Skin epidermis (tissue), 12 donors: ENCODE data around the gene BICRAL.

Source experiments
- H3K27ac ChIP-seq, 21 experiments: fragments of 200-600 bp; sonication (generic) in 11 of 21; one replicate each; pipeline ENCODE4 v1.5.0; 2020; ENCODE audit warnings: mild to moderate bottlenecking in 3 of 21, inconsistent platforms in 2 of 21, moderate library complexity in 2 of 21
- H3K4me3 ChIP-seq, 7 experiments: fragments of 200-600 bp; sonication (generic) in 2 of 7; one replicate each; pipeline ENCODE4 v1.5.0; 2020; ENCODE audit warnings: inconsistent platforms in 2 of 7, mild to moderate bottlenecking in 2 of 7, moderate library complexity in 1 of 7

The BICRAL gene

DNA sequence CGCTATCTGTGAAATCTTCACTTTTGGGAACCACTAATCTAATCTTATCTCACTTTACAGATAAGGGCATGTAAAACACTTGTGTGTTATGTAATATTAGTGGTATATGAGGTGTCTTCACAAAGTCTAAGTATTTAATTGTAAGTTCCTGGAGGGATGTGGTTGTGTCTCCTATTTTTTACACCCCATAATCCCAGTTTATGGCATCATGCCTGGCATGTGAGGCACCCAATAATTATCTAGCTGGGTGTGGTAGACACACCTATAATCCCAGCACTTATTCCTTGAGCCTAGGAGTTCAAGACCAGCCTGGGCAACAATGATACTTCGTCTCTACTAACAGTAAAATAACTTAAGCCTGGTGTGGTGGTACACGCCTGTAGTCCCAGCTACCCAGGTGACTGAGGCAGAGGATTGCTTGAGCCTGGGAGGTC is 19.4 kb upstream of the BICRAL start:
- H3K4me3 ChIP-seq = no peak overlapping the region
- no peak overlapping the region for H3K27ac ChIP-seq

GRCh38 chr6:42762950-42763349 is 18.9 kb upstream of the BICRAL start:
- no peak overlapping the region for H3K27ac ChIP-seq
- H3K4me3 ChIP-seq = no peak overlapping the region

DNA sequence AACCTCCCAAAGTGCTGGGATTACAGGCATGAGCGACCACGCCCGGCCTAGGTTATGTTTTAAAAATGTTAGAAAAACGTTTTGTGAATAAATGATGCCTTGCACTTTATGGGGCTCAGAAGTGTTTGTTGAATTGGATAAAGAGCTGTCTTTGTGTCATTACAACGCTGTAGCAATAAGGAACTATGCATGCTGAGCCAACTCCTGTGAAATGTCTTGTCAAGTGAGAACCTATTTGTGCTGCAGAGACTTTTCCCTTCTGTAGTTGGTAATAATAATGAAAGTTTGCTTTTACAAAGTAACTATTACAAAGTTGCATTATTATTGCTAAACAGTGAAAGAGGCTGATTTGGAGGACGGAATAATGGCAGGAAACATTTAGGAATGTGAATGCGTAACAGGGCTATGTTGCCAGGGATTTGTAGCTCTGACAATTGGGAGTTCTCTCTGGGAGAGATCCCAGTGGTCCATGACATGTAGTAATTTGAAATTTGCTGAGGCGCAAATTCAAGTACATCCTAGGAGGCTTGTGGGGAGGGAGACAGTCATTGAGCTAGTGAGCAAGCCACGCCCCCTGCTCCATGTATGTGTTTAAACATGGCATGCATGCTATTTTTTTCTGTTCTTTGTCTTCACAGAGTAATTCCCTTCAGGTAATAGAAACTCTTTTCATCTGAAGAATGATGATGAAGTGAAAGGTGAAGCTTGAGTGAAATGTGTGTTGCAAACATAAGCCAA is 16.8 kb upstream of the BICRAL start:
- Histone ChIP-seq H3K4me3 (no peak overlapping the region), H3K27ac (no peak overlapping the region)

GRCh38 chr6:42766163-42766670 is 15.6 kb upstream of the BICRAL start:
- no peak overlapping the region for H3K27ac ChIP-seq

GRCh38 chr6:42769051-42769450 is 12.8 kb upstream of the BICRAL start:
- Histone ChIP-seq H3K4me3 (no peak overlapping the region), H3K27ac (no peak overlapping the region)

More at GRCh38 chr6:42766163-42766670, 15.6 kb upstream of the BICRAL start:
- no peak overlapping the region for H3K4me3 ChIP-seq

- H3K27ac ChIP-seq = peak overlapping the region in 4 of 21 experiments; percentile 85 to 92 (median 89)
- no peak overlapping the region for H3K4me3 ChIP-seq
These were observed 12.0 kb upstream of the BICRAL start for GRCh38 chr6:42769836-42770235.

GRCh38 chr6:42771741-42772100 is 10.1 kb upstream of the BICRAL start:
- H3K4me3 ChIP-seq = peak overlapping the region in 1 of 7 experiments; percentile 32
- H3K27ac ChIP-seq = peak overlapping the region in 13 of 21 experiments; percentile 14 to 95 (median 67)

DNA sequence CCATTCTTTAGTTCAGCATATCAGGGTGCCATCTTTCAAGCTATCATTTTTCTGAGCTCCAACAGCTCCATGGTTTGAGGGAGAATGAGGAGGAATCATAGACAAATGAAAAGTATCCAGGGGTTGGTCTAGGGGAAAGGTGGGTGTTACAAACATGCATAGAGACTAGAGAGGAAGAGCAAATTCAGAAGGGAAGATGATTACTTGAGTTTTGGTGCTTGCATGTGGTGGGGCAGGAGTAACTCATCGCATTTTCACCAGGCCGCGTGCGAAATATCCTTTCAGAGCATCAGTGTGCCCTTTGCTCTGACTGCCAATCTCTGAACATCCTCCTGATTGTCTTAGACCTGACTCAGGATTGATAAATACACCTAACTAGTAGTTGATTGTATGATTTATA is 7.7 kb upstream of the BICRAL start:
- Histone ChIP-seq H3K4me3 (no peak overlapping the region), H3K27ac (peak overlapping the region in 14 of 21 experiments; percentile 33 to 92 (median 72))

DNA sequence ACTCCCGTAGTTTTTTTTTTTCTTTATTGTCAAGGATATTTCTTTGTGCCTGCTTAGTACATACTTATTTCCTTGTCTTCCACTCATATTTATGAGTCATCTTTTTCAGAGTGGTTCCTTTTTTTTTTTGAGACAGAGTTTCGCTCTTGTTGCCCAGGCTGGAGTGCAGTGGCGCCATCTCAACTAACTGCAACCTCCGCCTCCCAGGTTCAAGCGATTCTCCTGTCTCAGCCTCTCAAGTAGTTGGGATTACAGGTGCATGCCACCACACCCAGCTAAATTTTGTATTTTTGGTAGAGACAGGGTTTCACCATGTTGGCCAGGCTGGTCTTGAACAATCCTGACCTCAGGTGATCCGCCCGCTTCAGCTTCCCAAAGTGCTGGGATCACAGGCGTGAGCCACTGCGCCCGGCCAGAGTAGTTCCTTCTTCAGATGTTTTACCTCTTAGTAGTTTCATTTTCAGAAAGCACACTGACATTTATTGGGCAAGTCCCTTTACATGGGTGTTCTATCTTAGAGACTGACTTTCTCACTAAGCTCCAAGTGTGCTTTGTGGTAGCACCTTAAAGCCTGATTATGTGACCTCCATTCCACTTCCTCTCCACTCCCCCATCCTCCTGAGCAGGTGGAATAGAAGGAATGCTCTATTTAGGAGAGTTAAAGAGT is 6.9 kb upstream of the BICRAL start:
- Histone ChIP-seq H3K4me3 (peak overlapping the region in 1 of 7 experiments; percentile 16), H3K27ac (peak overlapping the region in 19 of 21 experiments; percentile 8 to 92 (median 60))

GRCh38 chr6:42777126-42777822 is 4.6 kb upstream of the BICRAL start:
- no peak overlapping the region for H3K4me3 ChIP-seq
- peak overlapping the region in 3 of 21 experiments; percentile 88 to 92 (median 88) for H3K27ac ChIP-seq

DNA sequence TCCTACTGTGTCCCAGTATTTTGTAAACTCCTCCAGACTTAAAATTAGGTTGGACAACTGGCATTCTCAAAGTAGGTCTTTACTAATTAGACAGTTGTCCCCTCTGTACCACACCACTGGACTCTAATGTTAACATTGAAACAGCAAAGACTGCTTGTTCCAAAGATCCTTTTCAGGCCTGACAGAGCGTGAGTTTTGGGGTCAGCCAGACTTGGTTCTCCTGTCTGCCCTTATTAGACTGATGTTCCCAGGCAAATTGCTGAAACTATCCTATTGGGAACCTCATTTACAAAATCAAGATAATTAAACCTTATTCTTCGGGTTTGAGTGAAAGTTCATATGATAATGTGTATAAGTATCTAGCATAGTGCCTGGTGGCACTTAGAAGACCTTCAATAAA is 3.7 kb upstream of the BICRAL start:
- peak overlapping the region in 1 of 21 experiments; percentile 21 for H3K27ac ChIP-seq
- H3K4me3 ChIP-seq = no peak overlapping the region

GRCh38 chr6:42779521-42779920 is 2.3 kb upstream of the BICRAL start:
- Histone ChIP-seq H3K4me3 (no peak overlapping the region), H3K27ac (peak overlapping the region in 4 of 21 experiments; percentile 33 to 100 (median 77))

DNA sequence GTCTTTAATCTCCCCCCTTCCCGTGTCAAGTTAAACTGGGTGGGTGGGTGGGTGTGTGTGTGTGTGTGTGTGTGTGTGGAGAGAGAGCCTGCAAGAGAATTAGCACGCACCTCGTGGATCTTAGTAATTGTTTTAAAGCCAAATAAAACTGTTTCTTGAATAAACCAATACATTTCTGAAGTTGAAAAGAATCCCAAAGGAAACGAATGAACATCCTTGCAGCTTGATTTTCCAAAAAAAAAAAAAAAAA is 381 bp upstream of the BICRAL start:
- Histone ChIP-seq H3K4me3 (peak overlapping the region; percentile 43 to 100 (median 76)), H3K27ac (peak overlapping the region; percentile 99 to 100 (median 100))

- peak overlapping the region; percentile 43 to 100 (median 76) for H3K4me3 ChIP-seq
These were observed 881 bp downstream of the BICRAL start for GRCh38 chr6:42782689-42783176.

GRCh38 chr6:42783177-42783875 is 1.5 kb downstream of the BICRAL start:
- peak overlapping the region; percentile 99 to 100 (median 100) for H3K27ac ChIP-seq
- H3K4me3 ChIP-seq = peak overlapping the region; percentile 43 to 100 (median 76)

More at GRCh38 chr6:42782689-42783176, 881 bp downstream of the BICRAL start:
- H3K27ac ChIP-seq = peak overlapping the region; percentile 99 to 100 (median 100)

DNA sequence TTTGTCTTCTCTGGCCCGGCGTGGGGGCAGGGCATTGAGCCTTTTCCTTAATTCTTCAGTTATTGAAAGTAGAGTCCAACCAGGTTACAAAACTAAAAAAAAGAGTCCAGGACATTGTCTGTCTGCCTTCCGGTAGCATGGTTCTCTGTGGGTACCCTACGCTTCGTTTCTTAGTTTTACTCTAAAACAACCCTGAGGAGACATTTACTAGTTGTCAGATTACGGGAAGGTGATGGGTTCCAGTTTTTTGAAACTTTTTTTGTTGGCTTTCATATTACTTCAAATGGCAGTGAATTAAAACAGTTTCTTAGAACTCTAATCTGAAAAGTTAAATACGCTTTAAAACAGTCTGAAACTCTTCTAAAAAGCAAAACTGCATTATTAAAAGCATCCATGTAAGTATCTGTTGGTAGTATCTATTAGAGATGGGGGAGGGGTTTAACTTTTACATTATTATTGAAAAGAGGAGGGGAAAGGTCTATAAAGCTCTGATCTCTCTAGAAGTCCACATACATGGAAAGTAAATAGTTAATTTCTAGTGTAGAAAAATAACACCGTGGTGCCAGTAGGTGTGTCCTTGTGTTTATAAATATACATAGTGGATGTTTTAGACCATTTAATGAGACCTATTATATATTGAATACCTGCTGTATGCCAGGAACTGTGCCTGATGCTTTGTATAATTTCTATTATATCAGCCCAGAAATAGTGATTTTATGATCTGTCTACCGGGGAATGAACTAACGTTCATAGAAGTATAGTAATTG is 2.2 kb downstream of the BICRAL start:
- H3K4me3 ChIP-seq = peak overlapping the region; percentile 43 to 100 (median 76)
- H3K27ac ChIP-seq = peak overlapping the region; percentile 99 to 100 (median 100)

DNA sequence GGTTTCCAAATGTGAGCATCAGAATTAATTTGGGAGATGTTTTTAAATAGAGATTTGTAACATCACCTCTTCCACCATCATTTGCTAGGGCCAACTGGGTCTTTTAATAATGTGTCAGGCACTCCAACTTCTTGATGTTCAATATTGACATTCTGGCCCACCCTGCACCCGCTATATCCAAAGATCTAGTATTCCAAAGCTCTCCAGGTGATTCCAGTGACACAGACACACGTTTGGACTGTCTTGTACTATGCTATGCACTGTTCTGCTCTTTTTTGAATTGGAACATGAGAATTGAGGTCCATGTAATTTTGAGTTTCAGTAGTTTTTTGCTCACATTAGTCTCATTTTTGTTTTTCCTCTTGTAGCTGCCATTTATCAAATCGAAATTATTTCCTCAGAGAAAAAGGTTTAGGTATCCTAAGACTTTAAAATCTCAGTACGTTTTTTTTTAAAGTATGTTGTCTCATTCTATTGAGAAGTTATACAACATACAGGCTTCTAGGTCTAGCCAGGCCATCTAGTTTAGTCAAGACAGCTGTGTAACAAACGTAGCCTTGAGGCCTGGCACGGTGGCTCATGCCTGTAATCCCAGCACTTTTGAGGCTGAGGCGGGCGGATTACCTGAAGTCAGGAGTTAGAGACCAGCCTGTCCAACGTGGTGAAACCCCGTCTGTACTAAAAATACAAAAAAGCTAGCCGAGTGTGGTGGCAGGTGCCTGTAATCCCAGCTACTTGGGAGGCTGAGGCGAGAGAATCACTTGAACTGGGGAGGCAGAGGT is 3.1 kb downstream of the BICRAL start:
- Histone ChIP-seq H3K27ac (peak overlapping the region in 18 of 21 experiments; percentile 99 to 100 (median 100)), H3K4me3 (peak overlapping the region; percentile 43 to 100 (median 76))

GRCh38 chr6:42786525-42786985 is 4.7 kb downstream of the BICRAL start:
- Histone ChIP-seq H3K4me3 (no peak overlapping the region), H3K27ac (peak overlapping the region in 9 of 21 experiments; percentile 2 to 100 (median 44))
